ENCODE data around the gene UBE2K.

DNA sequence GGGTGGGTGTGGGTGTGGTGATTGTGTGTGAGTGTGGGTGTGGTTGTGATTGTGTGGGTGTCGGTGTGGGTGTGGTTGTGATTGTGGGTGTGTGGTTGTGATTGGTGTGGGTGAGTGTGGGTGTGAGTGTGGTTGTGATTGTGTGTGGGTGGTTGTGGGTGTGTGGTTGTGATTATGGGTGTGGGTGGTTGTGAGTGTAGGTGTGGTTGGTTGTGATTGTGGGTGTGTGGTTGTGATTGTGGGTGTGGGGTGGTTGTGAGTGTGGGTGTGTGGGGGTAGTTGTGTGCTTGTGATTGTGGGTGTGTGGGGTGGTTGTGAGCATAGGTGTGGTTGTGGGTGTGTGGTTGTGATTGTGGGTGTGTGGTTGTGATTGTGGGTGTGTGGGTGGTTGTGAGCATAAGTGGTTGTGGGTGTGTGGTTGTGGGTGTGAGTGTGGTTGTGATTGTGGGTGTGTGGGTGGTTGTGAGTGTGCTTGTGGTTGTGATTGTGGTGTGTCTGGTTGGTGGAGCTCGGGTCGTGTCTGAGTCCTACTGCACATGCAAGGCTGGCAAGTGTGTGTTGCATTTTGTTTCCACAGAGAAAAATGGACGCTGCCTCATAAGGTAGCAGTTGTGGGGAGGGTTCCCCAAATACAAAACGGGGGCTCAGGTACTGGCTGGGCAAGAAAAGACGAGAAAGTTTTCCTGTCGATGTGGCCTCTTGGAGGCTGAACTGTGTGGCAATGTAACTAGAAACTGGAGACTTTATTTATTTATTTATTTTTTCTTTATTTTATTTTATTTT, 116.7 kb downstream of the UBE2K start:
- TF ChIP-seq, protein P1, sequence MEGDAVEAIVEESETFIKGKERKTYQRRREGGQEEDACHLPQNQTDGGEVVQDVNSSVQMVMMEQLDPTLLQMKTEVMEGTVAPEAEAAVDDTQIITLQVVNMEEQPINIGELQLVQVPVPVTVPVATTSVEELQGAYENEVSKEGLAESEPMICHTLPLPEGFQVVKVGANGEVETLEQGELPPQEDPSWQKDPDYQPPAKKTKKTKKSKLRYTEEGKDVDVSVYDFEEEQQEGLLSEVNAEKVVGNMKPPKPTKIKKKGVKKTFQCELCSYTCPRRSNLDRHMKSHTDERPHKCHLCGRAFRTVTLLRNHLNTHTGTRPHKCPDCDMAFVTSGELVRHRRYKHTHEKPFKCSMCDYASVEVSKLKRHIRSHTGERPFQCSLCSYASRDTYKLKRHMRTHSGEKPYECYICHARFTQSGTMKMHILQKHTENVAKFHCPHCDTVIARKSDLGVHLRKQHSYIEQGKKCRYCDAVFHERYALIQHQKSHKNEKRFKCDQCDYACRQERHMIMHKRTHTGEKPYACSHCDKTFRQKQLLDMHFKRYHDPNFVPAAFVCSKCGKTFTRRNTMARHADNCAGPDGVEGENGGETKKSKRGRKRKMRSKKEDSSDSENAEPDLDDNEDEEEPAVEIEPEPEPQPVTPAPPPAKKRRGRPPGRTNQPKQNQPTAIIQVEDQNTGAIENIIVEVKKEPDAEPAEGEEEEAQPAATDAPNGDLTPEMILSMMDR (IDR thresholded peaks at IDR 0.05; ENCODE audit: insufficient read depth, low read length, poor library complexity, severe bottlenecking), result no peak
- TF ChIP-seq EZH2phosphoT487 (conservative IDR thresholded peaks at IDR 0.05; ENCODE audit: low read length), result no peak

All from SU-DHL-6 (cell line).